ENCODE measurements around the gene LIN37.

The LIN37 gene

DNA sequence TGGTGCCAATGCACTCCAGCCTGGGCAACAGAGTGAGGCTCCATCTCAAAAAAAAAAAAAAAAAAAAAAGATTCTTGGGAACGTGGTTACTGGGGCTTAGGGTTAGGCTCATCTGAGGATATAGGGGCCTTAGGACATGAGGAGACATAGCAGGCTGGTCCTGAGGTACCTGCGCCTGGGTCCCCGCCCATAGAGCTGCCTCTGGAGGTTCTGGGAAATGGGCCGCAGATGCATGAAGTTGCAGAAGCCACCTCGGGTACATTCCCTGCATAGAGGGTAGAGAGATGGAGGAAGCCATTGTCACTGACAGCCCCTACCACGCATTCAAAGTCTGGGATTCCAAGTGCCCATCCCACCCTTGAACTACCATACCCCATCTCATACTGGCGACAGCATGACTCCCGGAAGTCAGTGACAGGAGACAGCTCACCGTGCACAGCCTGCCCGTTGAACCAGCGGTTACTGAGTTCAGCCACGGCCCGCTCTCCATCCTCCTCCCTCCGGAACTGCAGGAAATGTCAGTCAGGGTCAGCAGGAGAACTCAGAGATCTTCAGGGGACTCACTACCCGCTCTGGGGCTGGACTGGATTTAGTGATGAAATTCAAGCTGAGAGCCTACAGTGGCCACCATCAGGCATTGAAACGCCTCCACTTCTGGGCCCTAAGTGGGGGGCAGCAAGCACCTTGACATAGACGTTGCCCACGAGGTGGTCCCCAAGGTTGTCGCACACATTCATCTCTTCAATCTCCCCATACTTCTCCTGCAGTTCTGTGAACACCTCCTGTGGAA, 4.5 kb upstream of the LIN37 start:
- H3K9me2 ChIP-seq (replicated peaks; ENCODE audit: insufficient read depth, low read length) = no peaks in the 10 kb centered on the region
- no peaks in the 10 kb centered on the region for H3K27me3 ChIP-seq (ENCODE audit: low read length)
- H3K9ac ChIP-seq (ENCODE audit: low read length) = peak overlapping the region; percentile 75
- peak overlapping the region; percentile 75 for H3K4me2 ChIP-seq (ENCODE audit: low read depth, low read length, poor library complexity, severe bottlenecking)
- H3K36me3 ChIP-seq (ENCODE audit: low read length) = no peaks in the 10 kb centered on the region
- H2AFZ ChIP-seq (ENCODE audit: low read depth, low read length, severe bottlenecking) = no peak overlapping the region
- peak overlapping the region; percentile 86 for H3K27ac ChIP-seq (ENCODE audit: low read depth, low read length)
- no peaks in the 10 kb centered on the region for H3K9me3 ChIP-seq (ENCODE audit: insufficient read depth, low read length)
- peaks cover 18% of the 10 kb centered on the region for H3F3A ChIP-seq (ENCODE audit: insufficient read depth)
- TF ChIP-seq, protein P1, sequence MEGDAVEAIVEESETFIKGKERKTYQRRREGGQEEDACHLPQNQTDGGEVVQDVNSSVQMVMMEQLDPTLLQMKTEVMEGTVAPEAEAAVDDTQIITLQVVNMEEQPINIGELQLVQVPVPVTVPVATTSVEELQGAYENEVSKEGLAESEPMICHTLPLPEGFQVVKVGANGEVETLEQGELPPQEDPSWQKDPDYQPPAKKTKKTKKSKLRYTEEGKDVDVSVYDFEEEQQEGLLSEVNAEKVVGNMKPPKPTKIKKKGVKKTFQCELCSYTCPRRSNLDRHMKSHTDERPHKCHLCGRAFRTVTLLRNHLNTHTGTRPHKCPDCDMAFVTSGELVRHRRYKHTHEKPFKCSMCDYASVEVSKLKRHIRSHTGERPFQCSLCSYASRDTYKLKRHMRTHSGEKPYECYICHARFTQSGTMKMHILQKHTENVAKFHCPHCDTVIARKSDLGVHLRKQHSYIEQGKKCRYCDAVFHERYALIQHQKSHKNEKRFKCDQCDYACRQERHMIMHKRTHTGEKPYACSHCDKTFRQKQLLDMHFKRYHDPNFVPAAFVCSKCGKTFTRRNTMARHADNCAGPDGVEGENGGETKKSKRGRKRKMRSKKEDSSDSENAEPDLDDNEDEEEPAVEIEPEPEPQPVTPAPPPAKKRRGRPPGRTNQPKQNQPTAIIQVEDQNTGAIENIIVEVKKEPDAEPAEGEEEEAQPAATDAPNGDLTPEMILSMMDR (IDR thresholded peaks at IDR 0.05; ENCODE audit: insufficient read depth, low read length, poor library complexity, severe bottlenecking) = no peak
- no peak for TF ChIP-seq EZH2phosphoT487 (conservative IDR thresholded peaks at IDR 0.05; ENCODE audit: low read length)
- H3K79me2 ChIP-seq (ENCODE audit: insufficient read depth, low read length) = peaks cover 7% of the 10 kb centered on the region
- peak overlapping the region; percentile 76 for H3K4me3 ChIP-seq (ENCODE audit: insufficient read depth, low read length, poor library complexity, severe bottlenecking)
- H4K20me1 ChIP-seq (ENCODE audit: low read depth, low read length) = no peaks in the 10 kb centered on the region

DNA sequence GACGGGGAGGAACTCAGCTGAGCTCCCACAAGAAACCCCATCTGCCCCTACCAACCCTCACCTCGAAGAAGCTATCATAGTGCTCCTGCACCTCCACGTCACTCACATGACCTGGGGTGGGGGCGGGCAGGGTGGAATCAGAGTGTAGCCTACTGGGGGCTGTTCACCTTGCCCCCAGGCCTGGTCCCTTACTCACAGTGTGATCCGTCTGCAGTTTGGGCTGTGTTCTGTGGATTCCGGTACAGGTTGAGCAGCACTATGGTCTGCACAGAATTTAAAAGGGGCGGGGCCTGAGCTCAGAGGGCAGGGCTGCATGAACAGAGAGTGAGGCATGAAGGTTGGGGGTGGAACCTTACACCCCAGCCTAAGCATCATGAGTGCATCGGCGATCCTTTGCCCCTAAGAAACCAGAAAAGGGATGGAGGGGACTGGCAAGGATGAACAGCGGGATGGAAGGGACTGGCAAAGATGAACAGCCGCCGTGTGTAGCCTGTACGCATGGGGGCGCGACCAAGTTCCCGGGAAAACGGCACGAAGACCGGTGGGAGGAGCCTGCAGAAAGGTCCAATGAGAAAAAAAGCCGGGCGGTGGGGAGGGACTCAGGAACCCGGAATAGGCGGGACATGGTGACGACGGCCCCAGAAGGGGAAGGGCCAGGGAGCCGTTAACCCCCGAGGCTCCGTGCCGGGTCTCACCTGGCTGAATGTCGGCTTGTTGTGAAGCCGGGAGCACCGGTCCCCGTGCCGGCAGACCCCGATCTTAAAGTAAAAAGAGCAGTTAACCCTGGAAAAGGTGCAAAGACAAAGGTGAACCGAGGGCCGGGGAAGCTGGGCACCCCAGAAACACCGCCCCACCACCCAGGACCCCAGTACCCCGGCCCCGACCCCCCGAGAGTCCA, 3.7 kb upstream of the LIN37 start:
- H3K9me2 ChIP-seq (replicated peaks; ENCODE audit: insufficient read depth, low read length) = no peaks in the 10 kb centered on the region
- no peaks in the 10 kb centered on the region for H3K27me3 ChIP-seq (ENCODE audit: low read length)
- peak overlapping the region; percentile 75 for H3K4me2 ChIP-seq (ENCODE audit: low read depth, low read length, poor library complexity, severe bottlenecking)
- peaks cover 14% of the 10 kb centered on the region for H3F3A ChIP-seq (ENCODE audit: insufficient read depth)
- H3K27ac ChIP-seq (ENCODE audit: low read depth, low read length) = peak overlapping the region; percentile 86
- peak overlapping the region; percentile 49 for H2AFZ ChIP-seq (ENCODE audit: low read depth, low read length, severe bottlenecking)
- H3K79me2 ChIP-seq (ENCODE audit: insufficient read depth, low read length) = peaks cover 11% of the 10 kb centered on the region
- no peaks in the 10 kb centered on the region for H4K20me1 ChIP-seq (ENCODE audit: low read depth, low read length)
- TF ChIP-seq EZH2phosphoT487 (conservative IDR thresholded peaks at IDR 0.05; ENCODE audit: low read length) = no peak
- TF ChIP-seq, protein P1 (IDR thresholded peaks at IDR 0.05; ENCODE audit: insufficient read depth, low read length, poor library complexity, severe bottlenecking) = no peak
- H3K9me3 ChIP-seq (ENCODE audit: insufficient read depth, low read length) = no peaks in the 10 kb centered on the region
- peak overlapping the region; percentile 75 for H3K9ac ChIP-seq (ENCODE audit: low read length)
- H3K36me3 ChIP-seq (ENCODE audit: low read length) = no peaks in the 10 kb centered on the region
- peak overlapping the region; percentile 76 for H3K4me3 ChIP-seq (ENCODE audit: insufficient read depth, low read length, poor library complexity, severe bottlenecking)

DNA sequence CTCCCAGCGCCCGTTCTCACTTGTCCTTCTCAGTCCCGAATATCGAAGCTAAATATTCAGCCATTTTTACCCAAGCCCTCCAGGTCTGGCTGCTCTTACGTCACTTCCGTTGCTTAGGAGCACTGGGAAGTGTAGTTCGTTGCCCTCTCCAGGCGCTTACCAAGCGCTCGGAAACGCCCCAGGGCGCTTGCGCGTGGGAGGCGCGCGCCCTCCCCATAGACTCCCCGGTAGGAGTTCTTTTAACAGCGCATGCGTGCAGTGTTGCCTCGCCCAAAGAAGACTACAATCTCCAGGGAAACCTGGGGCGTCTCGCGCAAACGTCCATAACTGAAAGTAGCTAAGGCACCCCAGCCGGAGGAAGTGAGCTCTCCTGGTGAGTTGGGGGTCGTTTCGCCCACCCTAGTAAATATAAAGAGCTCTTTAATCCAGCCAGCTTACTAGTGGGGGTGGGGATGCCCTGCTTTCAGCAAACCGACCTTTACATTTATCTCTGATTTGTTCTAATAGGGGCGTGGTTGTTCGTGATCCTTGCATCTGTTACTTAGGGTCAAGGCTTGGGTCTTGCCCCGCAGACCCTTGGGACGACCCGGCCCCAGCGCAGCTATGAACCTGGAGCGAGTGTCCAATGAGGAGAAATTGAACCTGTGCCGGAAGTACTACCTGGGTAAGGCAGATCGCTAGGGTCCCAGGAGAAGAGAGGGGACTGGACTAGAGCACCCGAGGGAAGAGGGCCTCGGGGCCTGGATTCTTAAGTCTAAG, 2.9 kb upstream of the LIN37 start, which contains the start of the genes PSENEN and U2AF1L4:
PSENEN (plus strand) TSS at position 324 of the 759 bp plus-strand sequence; CDS start at position 604, 280 bp downstream.
U2AF1L4 (minus strand) TSS at position 91 of the 759 bp plus-strand sequence; CDS start at position 64, 27 bp downstream.
- H3K9ac ChIP-seq (ENCODE audit: low read length) = peak within 1 kb of the TSS; percentile 75
- no peaks in the 10 kb centered on the region for H3K9me2 ChIP-seq (replicated peaks; ENCODE audit: insufficient read depth, low read length)
- no peaks in the 10 kb centered on the region for H4K20me1 ChIP-seq (ENCODE audit: low read depth, low read length)
- peak within 1 kb of the TSS; percentile 76 for H3K4me3 ChIP-seq (ENCODE audit: insufficient read depth, low read length, poor library complexity, severe bottlenecking)
- peak within 1 kb of the TSS; percentile 49 for H2AFZ ChIP-seq (ENCODE audit: low read depth, low read length, severe bottlenecking)
- no peak for TF ChIP-seq EZH2phosphoT487 (conservative IDR thresholded peaks at IDR 0.05; ENCODE audit: low read length)
- TF ChIP-seq, protein P1 (IDR thresholded peaks at IDR 0.05; ENCODE audit: insufficient read depth, low read length, poor library complexity, severe bottlenecking) = no peak
- H3K4me2 ChIP-seq (ENCODE audit: low read depth, low read length, poor library complexity, severe bottlenecking) = peak within 1 kb of the TSS; percentile 92
- peak within 1 kb of the TSS; percentile 86 for H3K27ac ChIP-seq (ENCODE audit: low read depth, low read length)
- H3K79me2 ChIP-seq (ENCODE audit: insufficient read depth, low read length) = peaks cover 11% of the 10 kb centered on the region
- no peaks in the 10 kb centered on the region for H3K27me3 ChIP-seq (ENCODE audit: low read length)
- no peaks in the 10 kb centered on the region for H3K36me3 ChIP-seq (ENCODE audit: low read length)
- H3K9me3 ChIP-seq (ENCODE audit: insufficient read depth, low read length) = no peaks in the 10 kb centered on the region
- peaks cover 14% of the 10 kb centered on the region for H3F3A ChIP-seq (ENCODE audit: insufficient read depth)
